GM19397 (cell line): ENCODE measurements around the gene MAPK8.

Experiments
- ATAC-seq: cut with Tn5 transposase; IDR thresholded peaks from one replicate; pipeline ENCODE4 v1.9.1; 2021; ENCODE audit warnings: mild to moderate bottlenecking, moderate library complexity; ENCODE audit not compliant: unreplicated experiment

MAPK8 gene

DNA sequence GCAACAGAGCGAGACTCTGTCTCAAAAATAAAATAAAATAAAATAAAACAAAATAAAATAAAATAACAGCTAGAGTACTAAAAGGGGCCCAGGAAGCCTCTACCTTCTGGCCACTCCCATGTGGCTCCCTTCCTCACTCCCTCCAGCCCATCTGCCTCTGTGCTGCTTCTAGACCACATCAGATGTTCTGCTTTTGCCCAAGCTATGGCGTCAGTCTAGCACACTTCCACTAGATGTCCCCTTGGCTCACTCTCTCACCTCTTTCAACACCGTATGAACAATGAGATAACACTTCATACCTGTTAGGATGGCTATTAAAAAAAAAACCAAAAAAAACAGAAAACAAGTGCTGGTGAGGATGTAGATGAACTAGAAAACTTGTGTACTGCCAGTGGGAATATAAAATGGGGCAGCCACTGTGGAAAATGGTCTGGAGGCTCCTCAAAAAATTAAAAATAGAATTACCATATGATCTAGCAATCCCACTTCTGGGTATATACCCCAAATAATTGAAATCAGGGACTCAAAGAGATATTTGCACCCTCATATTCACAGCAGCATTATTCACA is 166.1 kb downstream of the MAPK8 start:
- no peak for ATAC-seq

DNA sequence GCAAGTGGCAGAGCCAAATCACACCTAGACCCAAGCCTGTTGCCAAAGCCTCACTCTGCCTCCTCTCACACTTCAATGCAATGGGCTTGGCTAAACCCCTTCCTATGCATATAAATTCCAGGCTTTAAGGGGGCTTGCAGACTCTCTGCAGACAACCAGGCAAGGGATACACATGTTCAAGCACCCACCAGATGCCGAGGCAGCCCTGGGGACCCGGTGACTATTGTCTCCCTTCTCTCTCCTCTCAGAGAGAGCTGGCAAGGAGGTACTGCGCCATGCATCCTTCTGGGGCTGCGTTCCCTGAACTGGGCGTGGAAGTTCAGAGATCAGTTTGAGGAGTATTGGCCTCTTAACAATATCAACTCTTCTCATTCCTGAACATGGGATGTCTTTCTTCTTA is 167.2 kb downstream of the MAPK8 start:
- no peak for ATAC-seq

- no peak for ATAC-seq
Measured at GRCh38 chr10:48474765-48475365, 168.4 kb downstream of the MAPK8 start.

- ATAC-seq = no peak
Measured at GRCh38 chr10:48475943-48476278, 169.4 kb downstream of the MAPK8 start.

- ATAC-seq = no peak
Measured at GRCh38 chr10:48476279-48476982, 170.0 kb downstream of the MAPK8 start.

- ATAC-seq = no peak
Measured at GRCh38 chr10:48477141-48477540, 170.7 kb downstream of the MAPK8 start.

GRCh38 chr10:48477616-48478015 is 171.1 kb downstream of the MAPK8 start:
- ATAC-seq = no peak

DNA sequence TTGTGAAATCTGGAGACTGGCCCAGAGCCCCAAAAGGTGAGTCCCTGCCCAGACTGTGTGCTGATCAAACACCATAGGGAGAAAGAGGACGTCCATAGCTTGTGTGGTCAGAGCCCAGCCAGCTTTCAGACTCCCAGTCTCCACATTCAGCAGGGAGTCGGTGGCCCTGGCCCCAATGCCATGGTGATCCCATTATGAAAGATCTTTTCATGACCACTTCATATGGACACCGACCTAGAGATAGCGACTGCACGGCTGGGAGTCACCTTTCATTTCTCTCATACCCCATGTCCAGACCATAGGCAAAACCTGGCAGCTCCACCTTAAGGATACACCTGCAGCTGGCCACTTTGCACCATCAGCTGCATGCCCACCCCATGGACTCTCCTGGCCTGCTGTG is 172.0 kb downstream of the MAPK8 start:
- no peak for ATAC-seq

DNA sequence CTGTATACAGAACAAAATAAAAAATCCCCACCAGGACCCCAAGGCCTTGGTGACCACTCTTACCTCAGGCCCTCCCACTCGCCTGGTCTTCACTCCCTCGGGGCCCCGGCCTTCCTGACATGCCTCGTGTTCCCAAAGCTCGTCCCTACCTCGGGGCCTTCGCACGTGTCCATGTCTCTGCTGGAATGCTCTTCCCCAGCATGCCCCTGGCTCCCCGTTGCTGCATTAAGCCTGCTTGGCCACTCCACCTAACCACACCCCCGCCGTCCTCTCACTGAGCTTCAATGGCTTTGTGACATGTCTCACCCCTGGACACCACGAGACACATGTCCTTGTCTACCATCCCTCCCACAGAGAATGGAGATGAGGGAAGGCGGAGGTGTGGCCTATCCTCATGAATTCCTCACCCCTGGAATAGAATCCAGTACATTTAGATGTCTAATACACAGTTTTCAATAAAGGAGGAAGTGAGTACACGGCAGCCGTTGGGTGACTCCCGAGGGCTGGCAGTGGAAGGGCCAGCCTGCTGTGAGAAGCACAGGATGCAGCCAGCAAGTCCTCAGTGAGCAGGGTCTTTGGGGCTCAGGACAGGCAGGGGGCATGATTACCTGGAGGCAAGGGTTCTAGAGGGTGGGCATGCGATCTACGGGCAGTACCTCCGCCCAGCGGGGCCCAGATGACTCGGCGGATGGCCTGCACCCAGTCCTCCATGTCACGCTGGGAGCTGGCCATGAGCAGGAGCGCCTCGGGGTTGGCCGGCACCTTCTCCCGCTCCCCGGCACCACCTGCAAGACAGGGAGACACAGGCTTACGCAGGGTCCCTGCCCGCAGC is 172.7 kb downstream of the MAPK8 start:
- ATAC-seq = no peak

DNA sequence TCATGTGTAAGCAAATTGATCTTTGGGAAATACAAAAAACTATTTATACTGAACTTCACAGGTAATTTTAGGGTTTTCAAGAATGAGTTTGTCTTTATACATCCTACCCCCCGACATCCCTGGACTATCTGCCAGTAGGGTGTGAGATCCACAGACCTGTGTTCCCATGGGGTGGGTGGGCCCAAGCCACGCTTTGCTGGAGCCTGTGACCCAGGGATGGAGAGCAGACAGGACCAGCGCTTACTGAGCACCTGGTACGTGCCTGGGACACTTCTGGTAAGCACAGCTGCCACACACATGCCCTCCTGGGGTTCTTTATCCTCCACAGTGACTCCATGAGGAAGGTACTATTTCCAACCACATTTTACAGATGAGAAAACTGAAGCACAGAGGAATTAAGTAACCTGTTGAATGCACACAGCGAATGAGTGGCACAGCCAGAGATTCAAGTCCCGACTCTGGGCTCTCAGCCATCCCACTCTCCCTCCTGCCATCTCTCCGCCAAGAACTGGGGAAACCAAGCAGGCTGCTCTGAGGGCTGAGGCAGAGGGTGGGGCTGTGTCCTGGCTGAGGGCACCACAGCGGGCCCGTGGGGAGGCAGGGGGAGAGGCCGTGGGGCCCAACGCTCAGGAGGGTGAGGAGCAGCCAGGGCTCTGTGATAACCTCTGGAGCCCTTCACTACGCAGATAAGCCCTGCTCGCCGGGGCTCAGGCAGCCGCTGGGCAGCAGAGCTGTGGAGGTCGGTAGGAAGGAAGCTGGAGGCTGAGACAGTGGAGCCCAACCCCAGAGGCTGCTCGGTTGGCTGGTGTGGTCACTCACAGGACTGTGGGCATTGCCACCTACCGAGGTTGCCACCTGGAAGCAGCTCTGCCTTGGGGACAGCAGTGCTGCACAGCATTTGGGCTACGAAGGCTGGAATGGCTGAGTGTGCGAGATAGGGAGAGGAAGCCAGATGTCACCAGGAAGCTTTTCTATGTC is 174.2 kb downstream of the MAPK8 start:
- no peak for ATAC-seq

- no peak for ATAC-seq
Measured at GRCh38 chr10:48481385-48481784, 174.9 kb downstream of the MAPK8 start.

GRCh38 chr10:48482207-48482606 is 175.7 kb downstream of the MAPK8 start:
- ATAC-seq = no peak

GRCh38 chr10:48484911-48485310 is 178.4 kb downstream of the MAPK8 start:
- no peak for ATAC-seq

DNA sequence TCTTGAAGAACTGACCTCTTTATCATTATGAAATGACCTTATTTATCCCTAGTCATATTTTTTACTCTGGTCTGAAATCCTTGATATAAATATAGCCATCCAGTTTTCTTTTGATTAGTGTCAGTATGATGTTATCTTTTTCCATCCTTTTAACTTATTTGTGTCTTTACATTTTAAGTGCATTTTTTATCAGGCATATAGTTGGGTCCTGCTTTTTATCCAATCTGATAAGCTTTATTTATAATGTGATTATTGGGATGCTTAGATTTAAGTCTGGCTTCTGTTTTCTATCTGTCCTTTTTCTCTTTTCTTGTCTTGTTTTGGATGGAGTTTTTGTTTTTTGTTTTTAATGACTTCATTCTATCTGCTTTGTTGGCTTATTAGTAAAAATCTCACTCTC is 179.2 kb downstream of the MAPK8 start:
- no peak for ATAC-seq

DNA sequence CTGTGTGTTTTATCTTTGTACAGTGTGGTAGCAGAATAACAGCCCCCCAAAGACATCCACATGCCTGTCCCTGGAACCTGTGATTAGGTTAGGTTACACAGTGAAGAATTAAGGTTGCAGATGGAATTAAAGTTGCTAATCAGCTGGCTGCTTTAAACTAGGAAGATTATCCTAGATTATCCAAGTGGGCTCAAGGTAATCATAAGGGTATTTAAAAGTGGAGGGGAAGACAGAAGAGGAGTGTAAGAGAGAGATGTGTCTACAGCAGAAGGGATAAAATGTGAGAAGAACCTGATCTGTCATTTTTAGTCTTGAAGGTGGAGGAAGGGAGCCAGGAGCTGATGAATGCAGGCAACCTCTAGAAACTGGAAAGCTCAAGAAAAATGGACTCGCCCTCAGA is 180.8 kb downstream of the MAPK8 start:
- ATAC-seq = no peak
